HG03196 (cell line): ENCODE measurements around the gene MYO1D.
A peak's percentile ranks its signal among the peaks of the same experiment; 100 is the strongest.

ENCODE experiments used
- ATAC-seq: cut with Tn5 transposase; IDR thresholded peaks from one replicate; pipeline ENCODE4 v1.9.1; 2021; ENCODE audit not compliant: unreplicated experiment

Gene MYO1D

GRCh38 chr17:32516940-32517701 is 359.8 kb downstream of the MYO1D start:
- ATAC-seq, result no peak

GRCh38 chr17:32516450-32516849 is 360.5 kb downstream of the MYO1D start:
- no peak for ATAC-seq

GRCh38 chr17:32515677-32516383 is 361.1 kb downstream of the MYO1D start:
- ATAC-seq, result no peak

GRCh38 chr17:32514606-32515005 is 362.3 kb downstream of the MYO1D start:
- no peak for ATAC-seq

DNA sequence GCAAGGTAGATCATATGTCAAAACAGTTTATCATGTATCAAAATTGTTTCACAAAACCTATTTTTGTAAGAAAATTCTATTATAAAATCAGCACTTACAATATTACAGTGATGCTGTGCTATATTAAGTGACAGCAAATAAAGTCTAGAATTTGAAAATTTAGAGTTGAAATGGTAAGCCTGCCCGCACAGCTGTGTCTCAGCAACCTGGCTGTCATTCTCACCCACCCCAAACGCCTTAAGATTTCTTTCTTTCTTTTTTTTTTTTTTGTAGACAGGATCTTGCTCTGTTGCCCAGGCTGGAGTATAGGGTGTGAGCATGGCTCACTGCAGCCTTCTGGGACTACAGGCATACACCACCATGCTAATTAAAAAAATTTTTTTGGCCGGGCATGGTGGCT is 363.3 kb downstream of the MYO1D start:
- ATAC-seq, result no peak

GRCh38 chr17:32512328-32512727 is 364.6 kb downstream of the MYO1D start:
- ATAC-seq, result no peak

GRCh38 chr17:32510466-32510865 is 366.5 kb downstream of the MYO1D start:
- ATAC-seq, result no peak

DNA sequence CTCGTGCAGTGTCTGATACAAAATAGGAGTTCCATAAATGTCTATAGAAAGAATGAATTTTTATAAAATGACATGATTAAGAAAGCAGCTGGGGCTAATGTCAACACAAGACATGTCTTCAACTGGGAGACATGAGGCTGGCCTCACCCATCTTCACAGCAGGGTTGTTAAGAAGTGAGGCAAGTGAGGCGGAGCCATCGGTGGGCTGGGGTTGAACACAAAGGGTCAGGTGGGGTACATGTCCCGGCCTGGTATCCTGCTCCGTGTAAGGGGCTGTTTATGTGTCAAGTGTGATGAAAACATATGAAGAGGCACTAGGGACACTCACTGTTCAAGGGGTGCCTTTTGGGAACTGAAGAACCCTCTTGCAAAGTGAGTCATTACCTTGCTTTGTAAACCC is 368.0 kb downstream of the MYO1D start:
- no peak for ATAC-seq

GRCh38 chr17:32504166-32504990 is 372.5 kb downstream of the MYO1D start:
- peak; percentile 29 for ATAC-seq

- ATAC-seq, result peak; percentile 86
Measured at GRCh38 chr17:32503251-32504165, 373.4 kb downstream of the MYO1D start.

- no peak for ATAC-seq
Measured at GRCh38 chr17:32502710-32503109, 374.2 kb downstream of the MYO1D start.

DNA sequence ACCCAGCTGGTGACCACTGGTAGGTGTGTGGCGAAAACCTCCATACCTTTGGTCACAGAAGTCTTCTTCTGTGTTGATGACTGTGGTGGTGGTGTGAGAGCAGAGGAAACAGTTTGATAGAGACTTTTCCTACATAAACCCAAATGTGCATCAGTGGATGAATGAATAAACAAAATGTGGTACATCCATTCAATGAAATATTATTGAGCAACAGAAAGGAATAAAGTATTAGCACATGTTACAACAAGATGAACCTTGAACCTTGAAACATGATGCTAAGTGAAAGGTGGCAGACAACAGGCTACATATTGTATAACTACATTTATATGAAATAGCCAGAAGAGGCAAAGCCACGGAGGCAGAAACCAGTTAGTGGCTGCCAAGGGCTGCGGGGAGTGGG is 374.9 kb downstream of the MYO1D start:
- ATAC-seq, result no peak

DNA sequence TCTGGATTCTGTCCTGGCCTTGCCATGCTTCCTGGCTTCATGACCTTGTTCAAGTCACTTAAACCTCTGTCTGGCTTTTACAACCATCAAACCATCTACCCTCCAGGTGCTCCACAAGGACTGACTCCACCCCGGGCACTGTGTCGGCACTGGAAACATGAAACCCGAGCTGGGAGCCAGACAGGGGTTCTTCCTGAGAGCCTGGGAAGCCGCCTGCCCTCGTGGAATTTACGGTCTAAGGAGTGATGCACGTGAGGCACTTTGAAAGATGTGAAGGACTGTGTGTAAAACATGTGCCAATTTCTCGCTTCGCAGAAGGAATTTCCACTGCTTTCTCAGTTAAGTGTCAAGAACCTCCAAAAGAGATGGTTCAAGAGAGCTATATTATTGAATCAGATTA is 378.5 kb downstream of the MYO1D start:
- ATAC-seq, result no peak

- ATAC-seq, result no peak
Measured at GRCh38 chr17:32497431-32498205, 379.3 kb downstream of the MYO1D start.

GRCh38 chr17:32496395-32497073 is 380.4 kb downstream of the MYO1D start:
- no peak for ATAC-seq

- no peak for ATAC-seq
Measured at GRCh38 chr17:32495359-32496231, 381.3 kb downstream of the MYO1D start.

GRCh38 chr17:32494621-32495358 is 382.1 kb downstream of the MYO1D start:
- ATAC-seq, result no peak
